Suprapubic skin (tissue), 4 donors: Measurements from ENCODE around the gene NUDT4B. TPM values are rescaled to one million over a fixed set of nuclear protein-coding genes. Genes with fewer than 3 reads are reported as not detected.
"Not testable (repeated sequence)": the region's sequence is repeated elsewhere in the genome, so short reads cannot be mapped to it uniquely, and the experiment has no call there.

Experiments used
- DNase-seq, 2 donors: peaks; one replicate each; pipeline ENCODE4 v3.0.0-alpha.2; 2019; ENCODE audit warnings: low spot score in 2 of 2
- H3K27ac ChIP-seq: fragments of 200-600 bp; sonication (generic); one replicate; pipeline ENCODE4 v1.5.1; 2019
- H3K27me3 ChIP-seq: fragments of 200-600 bp; sonication (generic); one replicate; pipeline ENCODE4 v1.5.1; 2019
- H3K36me3 ChIP-seq: fragments of 200-600 bp; sonication (generic); one replicate; pipeline ENCODE4 v1.5.1; 2019
- H3K4me1 ChIP-seq: fragments of 200-600 bp; sonication (generic); one replicate; pipeline ENCODE4 v1.5.1; 2019
- H3K4me3 ChIP-seq: fragments of 200-600 bp; sonication (generic); one replicate; pipeline ENCODE4 v1.5.1; 2019; ENCODE audit warnings: mild to moderate bottlenecking
- H3K9me3 ChIP-seq: fragments of 200-600 bp; sonication (generic); one replicate; pipeline ENCODE4 v1.5.1; 2019
- WGBS: methylation state at CpG from one replicate; pipeline ENCODE4 v1.1.5; 2018; 5-methylcytosine and 5-hydroxymethylcytosine counted together
- total RNA-seq, 4 donors: library from RNA; depleted of rRNA; stranded (reverse); fragments of >200 nt; gene quantifications; one replicate each; pipeline ENCODE4 v1.1.0, GENCODE V29; 2016

NUDT4B gene
- total RNA-seq: 10 to 100 TPM; 18.9 to 25.1 (median 20.4) TPM

GRCh38 chr1:148748563-148749334, at the start of gene NUDT4B:
NUDT4B (plus strand) TSS chr1:148748774; CDS start chr1:148748953, 179 bp downstream.
- H3K36me3 ChIP-seq, H3K4me1 ChIP-seq, H3K27ac ChIP-seq, H3K4me3 ChIP-seq, DNase-seq, H3K27me3 ChIP-seq, H3K9me3 ChIP-seq: not testable (repeated sequence)
- no CpG with 5 or more reads among the region's 68 CpGs for WGBS

GRCh38 chr1:148699357-148699756, 49.2 kb upstream of the NUDT4B start:
- not testable (repeated sequence) for H3K27me3 ChIP-seq, H3K36me3 ChIP-seq, H3K4me3 ChIP-seq, H3K27ac ChIP-seq, H3K9me3 ChIP-seq, DNase-seq, H3K4me1 ChIP-seq
- no CpG with 5 or more reads among the region's 5 CpGs for WGBS

- not testable (repeated sequence) for H3K27me3 ChIP-seq, H3K36me3 ChIP-seq, DNase-seq, H3K9me3 ChIP-seq, H3K27ac ChIP-seq, H3K4me3 ChIP-seq, H3K4me1 ChIP-seq
- 86% methylated on average over 1 of the region's 1 CpG for WGBS
These were observed 46.3 kb upstream of the NUDT4B start for GRCh38 chr1:148702242-148702641.

- DNase-seq, H3K4me3 ChIP-seq: not testable (repeated sequence)
- no CpG with 5 or more reads among the region's 5 CpGs for WGBS
These were observed 44.5 kb upstream of the NUDT4B start for GRCh38 chr1:148703973-148704591.

GRCh38 chr1:148705316-148705948, 43.1 kb upstream of the NUDT4B start:
- H3K4me3 ChIP-seq, H3K36me3 ChIP-seq, H3K4me1 ChIP-seq, DNase-seq, H3K9me3 ChIP-seq, H3K27ac ChIP-seq, H3K27me3 ChIP-seq: not testable (repeated sequence)
- WGBS: no CpG with 5 or more reads among the region's 4 CpGs

More at GRCh38 chr1:148703973-148704591, 44.5 kb upstream of the NUDT4B start:
- H3K4me1 ChIP-seq, H3K27ac ChIP-seq, H3K27me3 ChIP-seq, H3K9me3 ChIP-seq, H3K36me3 ChIP-seq: not testable (repeated sequence)

- not testable (repeated sequence) for H3K4me1 ChIP-seq, H3K27me3 ChIP-seq, H3K36me3 ChIP-seq, H3K9me3 ChIP-seq, H3K27ac ChIP-seq, DNase-seq, H3K4me3 ChIP-seq
- WGBS: no CpG with 5 or more reads among the region's 1 CpG
These were observed 39.7 kb upstream of the NUDT4B start for GRCh38 chr1:148708779-148709333.

GRCh38 chr1:148710772-148711523, 37.6 kb upstream of the NUDT4B start:
- WGBS: no CpG with 5 or more reads among the region's 8 CpGs
- not testable (repeated sequence) for H3K36me3 ChIP-seq, H3K27ac ChIP-seq, DNase-seq, H3K9me3 ChIP-seq, H3K27me3 ChIP-seq, H3K4me3 ChIP-seq, H3K4me1 ChIP-seq

- not testable (repeated sequence) for H3K36me3 ChIP-seq, DNase-seq, H3K27me3 ChIP-seq, H3K9me3 ChIP-seq, H3K4me3 ChIP-seq, H3K27ac ChIP-seq, H3K4me1 ChIP-seq
- no CpG with 5 or more reads among the region's 1 CpG for WGBS
These were observed 36.2 kb upstream of the NUDT4B start for GRCh38 chr1:148712353-148712752.

- not testable (repeated sequence) for H3K36me3 ChIP-seq, H3K4me1 ChIP-seq, H3K4me3 ChIP-seq, H3K9me3 ChIP-seq, H3K27me3 ChIP-seq, H3K27ac ChIP-seq, DNase-seq
- no CpG with 5 or more reads among the region's 3 CpGs for WGBS
These were observed 33.1 kb upstream of the NUDT4B start for GRCh38 chr1:148715518-148715917.

GRCh38 chr1:148716966-148717520, 31.5 kb upstream of the NUDT4B start:
- H3K27me3 ChIP-seq, H3K9me3 ChIP-seq, H3K36me3 ChIP-seq, DNase-seq, H3K4me3 ChIP-seq, H3K27ac ChIP-seq, H3K4me1 ChIP-seq: not testable (repeated sequence)
- WGBS: no CpG with 5 or more reads among the region's 1 CpG

GRCh38 chr1:148720918-148721317, 27.7 kb upstream of the NUDT4B start:
- not testable (repeated sequence) for H3K9me3 ChIP-seq, H3K4me1 ChIP-seq, H3K36me3 ChIP-seq, H3K27me3 ChIP-seq, DNase-seq, H3K27ac ChIP-seq, H3K4me3 ChIP-seq
- WGBS: no CpG with 5 or more reads among the region's 9 CpGs

GRCh38 chr1:148722758-148723157, 25.8 kb upstream of the NUDT4B start:
- no CpG with 5 or more reads among the region's 2 CpGs for WGBS

GRCh38 chr1:148723515-148723914, 25.1 kb upstream of the NUDT4B start:
- not testable (repeated sequence) for DNase-seq, H3K9me3 ChIP-seq, H3K27me3 ChIP-seq, H3K36me3 ChIP-seq, H3K4me3 ChIP-seq, H3K27ac ChIP-seq, H3K4me1 ChIP-seq
- WGBS: no CpG with 5 or more reads among the region's 3 CpGs

More at GRCh38 chr1:148722758-148723157, 25.8 kb upstream of the NUDT4B start:
- not testable (repeated sequence) for H3K9me3 ChIP-seq, H3K4me1 ChIP-seq, H3K4me3 ChIP-seq, H3K27me3 ChIP-seq, DNase-seq, H3K36me3 ChIP-seq, H3K27ac ChIP-seq
